MG63 (cell line): ENCODE measurements around the gene MYBBP1A. TPM values are rescaled to one million over a fixed set of nuclear protein-coding genes. Genes with fewer than 3 reads are reported as not detected.

Experiments used
- DNase-seq: peaks from one replicate; pipeline ENCODE4 v3.0.0-alpha.2; 2020
- H3K27me3 ChIP-seq: fragments of 250-450 bp; sonication (Bioruptor Pico); 2 replicates; pipeline ENCODE4 v1.5.1; 2020; ENCODE audit warnings: mild to moderate bottlenecking, moderate library complexity
- H3K36me3 ChIP-seq: fragments of 250-450 bp; sonication (Bioruptor Pico); 2 replicates; pipeline ENCODE4 v1.5.1; 2020; ENCODE audit warnings: mild to moderate bottlenecking, moderate library complexity
- H3K4me3 ChIP-seq: fragments of 250-450 bp; sonication (Bioruptor Pico); 2 replicates; pipeline ENCODE4 v1.5.1; 2020; ENCODE audit warnings: mild to moderate bottlenecking, moderate library complexity
- H3K9me3 ChIP-seq: fragments of 250-450 bp; sonication (Bioruptor Pico); 2 replicates; pipeline ENCODE4 v1.5.1; 2020; ENCODE audit warnings: mild to moderate bottlenecking, moderate library complexity
- total RNA-seq: library from RNA; depleted of rRNA; stranded (reverse); fragments of >200 nt; shearing (Covaris generic); gene quantifications from 2 replicates; pipeline ENCODE4 v1.2.3, GENCODE V29; 2014; ENCODE audit warnings: low replicate concordance

The MYBBP1A gene
- total RNA-seq, 1 experiment from 2014 or later = 63.2 TPM

DNA sequence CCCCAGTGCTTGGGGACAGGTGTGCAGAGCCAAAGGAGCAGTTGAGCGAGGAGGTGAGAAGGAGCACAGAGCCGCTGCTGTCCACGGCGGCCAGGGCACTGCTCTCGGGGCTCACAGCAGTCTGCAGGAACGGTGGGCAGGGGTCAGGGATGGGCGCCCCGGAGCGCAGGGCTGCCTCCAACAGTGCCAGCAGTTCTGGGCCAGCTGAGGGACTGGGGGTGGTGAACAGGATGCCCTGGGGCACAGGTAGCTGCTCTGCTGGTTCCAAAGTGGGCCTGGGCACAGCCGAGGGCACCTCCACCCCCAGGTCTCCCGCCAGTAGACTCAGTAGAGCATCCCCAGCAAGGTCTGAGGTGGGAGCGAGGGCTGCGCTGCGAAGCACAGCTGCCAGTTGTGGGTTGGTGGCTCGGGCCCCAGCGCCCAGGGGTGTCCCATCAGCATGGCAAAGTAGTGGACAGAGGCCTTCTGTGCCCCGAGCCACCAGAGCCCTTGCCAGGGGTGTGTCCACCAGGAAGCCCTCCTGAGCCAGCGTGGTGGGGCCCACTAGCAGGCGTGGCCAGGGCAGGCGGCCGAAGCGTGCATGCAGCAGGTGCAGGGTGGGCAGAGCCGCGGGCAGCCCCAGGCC lies 3.3 kb upstream of the MYBBP1A start:
- DNase-seq = no peak
- no peaks in the 10 kb centered on the region for H3K9me3 ChIP-seq
- H3K4me3 ChIP-seq = no peak overlapping the region
- H3K27me3 ChIP-seq = no peaks in the 10 kb centered on the region
- peaks cover 2% of the 10 kb centered on the region; the same call in 1 of the 2 replicates for H3K36me3 ChIP-seq

DNA sequence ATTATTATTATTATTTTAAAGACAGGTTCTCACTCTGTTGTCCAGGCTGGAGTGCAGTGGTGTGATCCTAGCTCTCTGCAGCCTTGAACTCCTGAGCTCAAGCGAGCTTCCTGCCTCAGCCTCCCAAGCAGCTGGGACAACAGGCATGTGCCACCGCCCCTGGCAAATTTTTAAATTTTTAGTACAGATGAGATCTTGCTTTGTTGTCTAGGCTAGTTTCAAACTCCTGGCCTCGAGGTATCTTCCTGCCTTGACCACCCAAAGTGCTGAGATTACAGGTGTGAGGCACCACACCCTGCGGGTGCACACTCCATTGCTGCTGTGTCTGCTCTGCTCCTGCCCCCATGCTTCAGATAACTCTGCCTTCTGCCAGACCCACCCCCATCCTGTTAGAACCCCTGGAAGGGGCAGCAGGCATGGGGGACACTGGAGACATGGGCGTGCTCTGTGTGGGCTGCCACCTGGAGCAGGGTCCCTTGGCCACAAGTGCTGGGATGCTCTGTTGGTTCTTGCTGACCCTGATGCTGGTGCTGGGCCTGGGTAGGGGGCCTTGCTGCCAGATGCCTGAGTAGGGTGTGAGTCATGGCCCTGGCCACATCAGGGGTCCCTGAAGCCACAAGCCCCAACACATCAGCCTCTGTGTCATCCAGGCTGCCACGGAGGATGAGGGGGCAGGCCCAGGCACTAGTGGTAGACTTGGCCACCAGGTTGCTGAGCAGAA lies 2.6 kb upstream of the MYBBP1A start:
- Histone ChIP-seq H3K4me3 (no peak overlapping the region), H3K27me3 (no peaks in the 10 kb centered on the region), H3K36me3 (peaks cover 8% of the 10 kb centered on the region), H3K9me3 (no peaks in the 10 kb centered on the region)
- DNase-seq = peak; percentile 48

DNA sequence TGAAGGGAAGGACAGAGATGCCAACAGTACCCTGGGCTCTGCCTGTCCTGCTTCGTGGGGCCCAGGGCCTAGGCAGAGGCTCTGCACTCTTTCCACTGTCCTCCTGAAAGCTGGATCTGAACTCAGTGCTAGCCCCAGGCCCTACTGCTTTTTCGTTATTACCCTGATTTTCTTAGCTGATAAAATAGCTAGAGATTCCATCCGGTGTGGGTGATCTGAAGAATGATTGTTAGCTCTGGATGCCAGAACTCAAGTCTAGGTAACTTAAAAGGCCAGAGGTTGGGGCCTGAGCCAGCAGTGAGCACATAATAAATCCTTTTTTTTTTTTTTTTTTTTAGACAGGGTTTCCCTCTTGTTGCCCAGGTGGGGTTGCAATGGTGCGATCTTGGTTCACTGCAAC lies 1.8 kb upstream of the MYBBP1A start:
- Histone ChIP-seq H3K27me3 (no peaks in the 10 kb centered on the region), H3K36me3 (peaks cover 11% of the 10 kb centered on the region), H3K4me3 (no peak overlapping the region), H3K9me3 (no peaks in the 10 kb centered on the region)
- no peak for DNase-seq

DNA sequence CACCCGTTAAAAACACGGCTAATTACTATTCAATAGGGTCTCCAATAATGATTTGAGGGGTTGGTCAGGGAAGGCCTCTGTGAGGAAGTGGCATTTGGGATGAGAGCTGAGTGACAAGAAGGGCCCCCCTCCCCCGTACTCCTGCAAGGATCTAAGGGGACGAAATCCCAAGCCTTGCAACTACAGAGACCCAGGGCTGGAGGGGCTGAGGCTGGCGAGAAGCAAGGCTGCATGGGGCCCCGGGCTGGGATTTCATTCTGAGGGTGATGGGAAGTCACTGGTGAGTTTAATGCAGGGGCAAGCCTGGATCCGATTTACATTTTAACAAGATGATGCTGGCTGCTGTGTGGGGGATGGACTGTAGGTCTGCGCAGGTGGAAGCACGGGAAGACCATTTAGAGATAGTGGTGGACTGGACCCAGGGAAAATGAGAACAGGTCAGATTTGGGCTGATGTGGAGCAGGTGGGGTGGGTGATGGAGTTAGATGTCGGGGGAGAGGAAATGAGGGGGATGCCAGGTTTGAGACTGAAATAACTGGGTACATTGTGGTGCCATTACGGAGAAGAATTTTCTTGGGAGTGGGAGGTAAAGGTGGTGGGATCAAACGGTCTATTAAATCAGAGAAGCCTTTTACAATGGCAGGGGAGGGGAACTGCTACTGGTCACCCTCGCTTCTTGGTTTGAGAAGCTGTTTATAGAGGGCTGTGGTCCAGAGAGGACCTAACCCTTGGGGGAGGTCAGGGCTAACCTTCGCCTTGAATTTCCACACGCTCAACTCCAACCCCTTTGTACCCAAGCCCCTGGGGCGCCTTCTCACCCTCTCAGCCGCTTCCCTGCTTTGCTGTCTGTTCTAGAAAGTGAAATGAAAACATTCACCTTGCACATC lies 932 bp upstream of the MYBBP1A start:
- H3K4me3 ChIP-seq = peak overlapping the region; percentile 86
- H3K27me3 ChIP-seq = no peaks in the 10 kb centered on the region
- no peak for DNase-seq
- H3K36me3 ChIP-seq = peaks cover 17% of the 10 kb centered on the region
- H3K9me3 ChIP-seq = no peaks in the 10 kb centered on the region

DNA sequence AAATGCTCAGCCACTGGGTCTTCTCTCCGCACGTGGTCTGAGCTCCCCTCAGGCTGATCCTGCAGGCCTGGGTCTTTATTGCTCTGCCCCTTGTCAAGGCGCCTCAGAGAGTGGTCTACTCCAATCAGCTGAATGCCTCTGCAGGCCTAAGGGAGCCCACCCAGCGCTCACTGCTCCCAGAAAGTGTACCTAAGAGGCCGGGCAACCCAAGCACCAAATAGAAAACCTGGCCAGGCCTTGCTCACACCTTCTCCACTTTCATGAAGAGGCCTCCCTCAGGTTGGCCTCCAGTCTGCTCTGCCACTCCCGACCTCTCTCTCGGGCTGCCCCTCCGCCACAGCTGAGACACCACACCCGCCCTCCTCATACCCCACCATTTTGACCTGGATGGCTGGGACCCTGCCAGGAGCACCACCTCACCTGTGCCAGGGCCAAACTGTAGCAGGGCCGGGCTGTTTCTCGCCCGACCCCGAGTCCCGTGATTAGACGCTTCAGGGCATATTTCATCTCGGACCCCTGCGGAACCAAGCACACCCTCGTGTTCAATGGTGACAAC lies 665 bp downstream of the MYBBP1A start:
- H3K27me3 ChIP-seq = no peaks in the 10 kb centered on the region
- H3K36me3 ChIP-seq = peaks cover 31% of the 10 kb centered on the region
- DNase-seq = no peak
- H3K4me3 ChIP-seq = peak overlapping the region; percentile 86
- H3K9me3 ChIP-seq = no peaks in the 10 kb centered on the region

DNA sequence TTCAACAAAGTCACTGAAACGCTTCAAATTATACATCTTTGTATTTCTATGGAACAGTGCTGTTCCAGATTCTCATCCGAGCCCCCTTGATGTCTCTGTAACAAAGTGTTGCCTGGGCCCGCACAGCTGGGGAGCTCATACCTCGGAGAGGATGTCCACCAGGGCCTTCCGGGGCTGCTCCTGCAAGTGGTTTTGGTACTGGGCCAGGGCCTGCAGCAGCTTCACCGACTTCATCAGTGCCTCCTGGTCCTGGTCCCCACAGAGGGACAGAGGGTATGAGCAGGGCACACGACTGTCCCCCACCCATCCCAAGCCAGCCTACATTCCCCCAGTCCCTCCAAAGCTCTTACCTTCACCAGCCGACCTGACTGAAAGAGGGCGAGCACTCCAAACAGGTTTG lies 1.5 kb downstream of the MYBBP1A start:
- peak overlapping the region; percentile 86 for H3K4me3 ChIP-seq
- peaks cover 38% of the 10 kb centered on the region for H3K36me3 ChIP-seq
- no peak for DNase-seq
- no peaks in the 10 kb centered on the region for H3K9me3 ChIP-seq
- no peaks in the 10 kb centered on the region for H3K27me3 ChIP-seq

DNA sequence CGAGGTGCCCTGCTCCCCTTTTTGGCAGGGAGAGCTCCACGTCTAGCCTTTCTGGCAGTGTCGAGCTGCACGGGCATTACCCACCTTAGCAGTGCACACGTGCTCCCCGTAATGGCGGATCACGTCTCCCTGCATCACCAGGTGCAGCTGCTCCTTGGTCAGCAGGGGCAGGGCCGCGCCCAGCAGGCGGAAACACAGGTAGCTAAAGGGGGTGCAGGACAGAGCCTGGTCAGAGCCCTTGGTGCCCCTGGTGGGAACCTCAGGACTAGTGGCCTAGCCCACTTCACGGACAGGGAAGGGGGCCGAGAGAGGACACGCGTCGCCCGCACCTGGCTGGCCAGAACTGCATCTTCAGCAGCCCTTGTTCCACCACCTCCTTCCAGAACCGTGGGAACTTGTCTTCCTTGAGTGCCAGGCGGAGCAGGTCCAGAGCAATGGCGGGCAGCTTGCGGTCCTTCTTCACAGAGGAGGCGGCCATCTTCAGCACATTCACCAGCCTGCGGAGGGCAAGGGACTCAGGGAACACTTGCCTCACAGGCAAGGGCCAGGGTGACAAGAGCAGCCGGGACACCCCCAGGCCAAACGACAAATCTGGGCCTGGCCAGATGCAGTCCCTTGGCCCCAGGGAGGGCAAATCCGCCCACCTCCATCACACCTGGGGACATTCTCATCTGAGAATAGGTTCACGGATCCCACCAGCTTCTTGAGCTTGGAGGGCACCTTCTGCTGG lies 3.2 kb downstream of the MYBBP1A start:
- Histone ChIP-seq H3K9me3 (no peaks in the 10 kb centered on the region), H3K36me3 (peaks cover 40% of the 10 kb centered on the region), H3K27me3 (no peaks in the 10 kb centered on the region), H3K4me3 (no peak overlapping the region)
- no peak for DNase-seq

DNA sequence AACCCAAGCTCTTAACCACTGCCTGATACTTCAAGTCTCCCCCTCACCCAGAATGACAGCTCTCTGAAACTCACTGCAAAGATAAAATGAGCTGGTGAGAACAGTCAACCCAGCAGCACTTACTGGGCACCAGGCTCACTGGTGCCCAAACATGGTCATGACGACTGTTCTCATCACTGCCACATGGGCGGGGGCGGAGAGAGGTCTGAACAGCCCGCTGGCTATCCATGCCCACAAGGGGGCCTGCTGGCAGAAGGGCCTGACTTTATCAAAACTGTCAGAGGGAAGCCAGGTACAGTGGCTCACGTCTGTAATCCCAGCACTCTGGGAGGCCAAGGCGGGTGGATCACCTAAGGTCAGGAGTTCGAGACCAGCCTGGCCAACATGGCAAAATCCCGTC lies 4.0 kb downstream of the MYBBP1A start:
- peak; percentile 32 for DNase-seq
- H3K36me3 ChIP-seq = peaks cover 40% of the 10 kb centered on the region
- H3K4me3 ChIP-seq = no peak overlapping the region
- no peaks in the 10 kb centered on the region for H3K27me3 ChIP-seq
- no peaks in the 10 kb centered on the region for H3K9me3 ChIP-seq

DNA sequence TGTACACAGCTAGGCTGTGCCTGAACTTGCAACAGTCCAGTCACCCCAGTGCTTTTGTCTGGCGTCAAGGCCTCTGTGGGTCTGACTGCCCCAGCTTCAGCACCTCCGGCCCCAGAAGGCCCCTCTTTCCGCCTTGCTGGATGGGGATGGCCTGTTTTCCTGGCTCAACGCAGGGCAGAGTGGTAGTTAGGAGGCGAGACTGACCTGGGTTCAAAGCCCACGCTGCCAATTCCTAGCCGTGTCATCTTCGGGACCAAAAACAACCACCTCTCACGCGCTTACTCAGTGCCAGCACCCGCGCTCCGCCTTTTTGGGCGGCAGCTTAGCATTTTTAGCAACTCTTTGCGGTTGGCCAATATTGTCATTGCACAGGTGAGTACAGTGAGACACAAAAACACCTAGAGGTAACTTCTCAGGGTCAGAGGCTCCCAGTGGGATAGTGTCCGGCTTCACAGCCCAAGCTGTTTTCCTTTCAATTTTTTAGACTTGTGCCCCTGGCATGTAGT lies 4.6 kb downstream of the MYBBP1A start:
- no peak for DNase-seq
- H3K36me3 ChIP-seq = peaks cover 40% of the 10 kb centered on the region
- no peaks in the 10 kb centered on the region for H3K27me3 ChIP-seq
- H3K4me3 ChIP-seq = no peak overlapping the region
- H3K9me3 ChIP-seq = no peaks in the 10 kb centered on the region

DNA sequence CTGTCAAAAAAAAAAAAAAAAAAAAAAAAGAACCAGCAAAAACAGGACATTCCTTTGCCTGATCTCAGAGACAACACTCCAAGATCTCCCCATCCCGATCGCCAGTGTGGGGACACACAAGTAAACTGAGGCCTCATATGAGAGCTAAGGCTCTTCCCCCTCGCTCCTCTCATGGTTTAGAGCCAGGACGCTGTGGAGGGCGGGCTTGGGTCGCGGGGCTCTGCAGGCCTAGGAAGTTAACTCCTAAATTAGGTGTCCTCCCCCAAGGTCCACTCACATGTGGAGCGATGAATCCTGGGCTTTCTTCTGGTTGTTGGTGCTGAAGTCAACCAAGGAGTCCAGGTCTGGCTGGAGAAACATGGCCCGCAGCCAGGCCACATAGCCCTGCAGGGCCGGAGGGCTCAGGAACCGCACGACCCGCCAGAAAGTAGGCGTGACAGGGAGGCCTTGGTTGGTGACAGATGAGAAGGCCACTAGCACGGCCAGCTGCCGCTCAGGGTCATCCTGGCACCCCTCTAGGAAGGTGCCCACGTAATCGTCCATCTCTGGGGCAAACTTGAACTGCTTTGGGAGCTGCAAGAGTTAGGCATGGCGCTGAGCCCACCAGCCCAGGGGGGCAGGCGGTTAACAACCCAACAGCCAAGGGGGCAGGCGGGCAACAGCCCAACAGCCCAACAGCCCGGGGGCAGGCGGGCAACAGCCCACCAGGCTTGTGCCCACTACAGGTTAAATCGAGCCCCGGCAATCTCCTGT lies 5.2 kb downstream of the MYBBP1A start:
- Histone ChIP-seq H3K36me3 (peaks cover 40% of the 10 kb centered on the region), H3K27me3 (no peaks in the 10 kb centered on the region), H3K4me3 (no peak overlapping the region), H3K9me3 (no peaks in the 10 kb centered on the region)
- DNase-seq = no peak

DNA sequence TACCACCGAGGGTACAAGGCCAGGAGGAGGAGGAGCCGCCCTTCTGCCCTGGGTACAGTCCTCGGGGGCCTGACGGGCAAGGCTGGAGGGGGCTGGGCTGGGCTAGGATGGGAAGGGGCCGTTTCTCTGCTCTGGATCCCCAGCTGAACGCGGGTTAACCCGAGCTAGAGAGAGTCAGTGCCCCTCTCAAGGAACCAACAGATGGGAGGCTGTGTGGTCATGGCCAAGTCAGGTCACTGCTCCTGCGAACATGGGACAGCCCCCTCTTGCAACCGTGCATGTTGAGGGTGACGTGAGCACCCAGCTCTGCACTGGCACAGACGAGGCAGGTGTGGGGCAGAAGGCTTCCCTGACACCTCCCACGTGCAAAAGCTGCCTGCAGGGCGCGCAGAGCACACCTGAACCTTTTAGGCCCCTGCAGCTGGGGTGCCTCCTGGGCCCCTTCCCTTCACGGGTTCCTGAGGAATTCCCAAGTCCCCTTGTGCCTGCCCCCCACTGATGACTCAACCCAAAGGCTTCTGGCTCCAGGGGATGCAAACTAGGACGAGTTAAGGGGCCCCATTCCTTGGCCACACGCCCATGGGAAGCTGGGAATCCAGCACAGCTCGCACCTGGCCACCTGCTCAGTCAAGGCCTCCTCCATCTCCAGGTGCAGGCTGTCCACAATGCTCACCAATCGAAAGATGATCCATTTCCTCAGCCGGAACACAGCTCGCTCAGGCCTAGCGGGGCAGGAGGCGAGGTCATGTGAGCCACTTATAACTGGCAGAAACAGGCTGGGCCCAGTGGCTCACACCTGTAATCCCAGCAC lies 6.3 kb downstream of the MYBBP1A start:
- Histone ChIP-seq H3K27me3 (no peaks in the 10 kb centered on the region), H3K36me3 (peaks cover 38% of the 10 kb centered on the region)
- no peak for DNase-seq

DNA sequence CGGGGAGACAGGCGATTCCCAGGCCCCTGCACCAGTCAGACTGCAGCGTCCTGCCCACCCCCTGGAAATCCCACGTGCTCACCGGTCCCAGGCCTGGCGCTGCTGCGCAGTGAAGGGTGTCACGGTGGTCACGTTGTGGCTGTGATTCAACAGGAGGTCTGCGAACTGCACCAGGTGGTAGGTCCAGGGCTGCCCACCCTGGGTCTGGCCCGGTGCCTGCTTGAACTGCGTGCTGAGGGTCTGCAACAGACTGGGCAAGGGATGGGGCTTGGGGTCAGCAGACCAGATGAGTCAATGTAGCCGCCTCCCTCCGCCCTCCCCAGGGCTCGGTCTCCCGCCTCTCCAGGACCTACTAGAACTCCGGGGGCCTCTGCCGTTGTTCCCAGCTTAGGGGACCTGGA lies 7.1 kb downstream of the MYBBP1A start:
- H3K4me3 ChIP-seq = no peak overlapping the region
- H3K9me3 ChIP-seq = no peaks in the 10 kb centered on the region
- H3K36me3 ChIP-seq = peaks cover 35% of the 10 kb centered on the region
- no peak for DNase-seq
- H3K27me3 ChIP-seq = no peaks in the 10 kb centered on the region

More for the DNA sequence above, 6.3 kb downstream of the MYBBP1A start:
- Histone ChIP-seq H3K9me3 (no peaks in the 10 kb centered on the region), H3K4me3 (no peak overlapping the region)

DNA sequence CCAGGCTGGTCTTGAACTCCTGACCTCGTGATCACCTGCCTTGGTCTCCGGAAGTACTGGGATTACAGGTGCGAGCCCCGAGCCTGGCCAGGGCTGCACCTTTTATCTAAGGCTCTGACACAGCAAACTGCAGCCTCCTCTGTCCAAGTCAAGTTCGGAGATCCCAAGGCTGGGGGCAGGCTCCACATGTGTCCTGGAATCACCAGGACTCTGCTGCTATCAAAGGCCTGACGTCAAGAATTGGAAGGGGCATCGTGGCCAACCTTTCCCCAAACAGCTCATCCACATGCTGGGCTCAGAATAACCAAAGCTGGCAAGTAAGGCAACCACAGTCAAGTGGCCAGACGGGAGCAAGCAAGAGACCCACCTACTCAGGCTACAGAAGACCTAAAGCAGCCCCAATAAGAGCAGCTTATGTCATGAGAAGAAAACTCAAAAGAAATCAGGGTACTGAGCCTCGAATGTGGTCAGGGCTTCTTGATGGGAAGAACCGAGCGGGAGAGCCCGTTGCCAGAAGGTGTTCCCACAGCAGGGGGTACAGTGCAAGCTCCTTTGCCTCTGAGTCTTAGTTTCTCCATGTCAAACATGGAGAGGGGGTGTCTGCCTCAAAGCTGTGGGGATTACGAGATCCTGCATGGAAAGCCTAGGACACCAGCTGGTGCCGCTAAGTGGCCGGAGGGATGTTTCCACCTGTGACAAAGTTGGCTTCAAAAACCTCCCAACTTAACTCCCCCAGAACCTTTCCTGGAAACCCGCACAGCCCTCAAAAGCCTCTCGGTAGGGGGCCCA lies 7.9 kb downstream of the MYBBP1A start:
- no peaks in the 10 kb centered on the region for H3K9me3 ChIP-seq
- no peaks in the 10 kb centered on the region for H3K27me3 ChIP-seq
- H3K4me3 ChIP-seq = no peak overlapping the region
- H3K36me3 ChIP-seq = peaks cover 34% of the 10 kb centered on the region
- no peak for DNase-seq

DNA sequence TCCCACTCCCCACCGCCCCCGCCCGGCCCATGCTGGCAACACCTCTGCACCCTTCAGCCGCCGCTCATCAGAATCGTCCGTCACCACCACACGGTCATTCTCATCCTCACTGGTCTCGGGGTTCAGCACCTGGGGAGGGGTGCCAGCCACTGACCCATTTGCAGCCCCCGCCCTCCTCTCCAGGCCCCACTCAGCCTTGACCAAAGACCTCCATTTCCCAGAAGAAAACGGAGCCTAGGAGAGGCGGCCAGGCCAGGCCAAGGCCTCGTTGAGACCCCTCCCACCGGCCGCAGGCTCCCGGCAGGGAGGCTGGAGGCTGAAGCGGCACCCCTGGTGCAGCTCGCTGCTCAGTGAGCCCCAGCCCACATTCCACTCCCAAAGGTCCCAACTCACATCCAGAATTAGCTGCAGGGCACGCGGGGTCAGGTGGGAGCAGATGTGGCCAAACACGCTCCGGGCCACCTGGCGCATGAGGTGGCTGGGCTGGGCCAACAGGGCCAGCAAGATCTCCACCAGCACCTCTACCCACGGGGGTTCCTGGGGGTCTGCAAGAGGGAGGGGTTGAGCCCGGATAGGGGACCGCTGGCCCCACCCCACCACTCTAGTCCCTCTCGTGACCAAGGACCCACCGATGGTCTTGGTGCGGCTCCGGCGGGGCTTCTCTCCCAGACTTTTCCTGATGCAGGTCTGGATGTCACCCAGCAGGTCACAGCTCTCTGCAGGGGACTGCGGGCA lies 9.8 kb downstream of the MYBBP1A start:
- Histone ChIP-seq H3K36me3 (peaks cover 19% of the 10 kb centered on the region), H3K4me3 (no peak overlapping the region), H3K9me3 (no peaks in the 10 kb centered on the region), H3K27me3 (no peaks in the 10 kb centered on the region)
- no peak for DNase-seq
